GF-D8 (cell line): Measurements from ENCODE around the gene COPS7B.

Source experiments
- DNase-seq: peaks from one replicate; lab custom pipeline; 2025; lab: John Stamatoyannopoulos, UW

Gene COPS7B

GRCh38 chr2:231785822-231786176 lies 446 bp upstream of the COPS7B start:
- no peak for DNase-seq

- DNase-seq: no peak
These were observed 660 bp downstream of the COPS7B start for GRCh38 chr2:231786917-231787292.

GRCh38 chr2:231791107-231791506 lies 4.9 kb downstream of the COPS7B start:
- DNase-seq: no peak

GRCh38 chr2:231794383-231794782 lies 8.1 kb downstream of the COPS7B start:
- DNase-seq: no peak

- no peak for DNase-seq
These were observed 9.5 kb downstream of the COPS7B start for GRCh38 chr2:231795525-231796327.

DNA sequence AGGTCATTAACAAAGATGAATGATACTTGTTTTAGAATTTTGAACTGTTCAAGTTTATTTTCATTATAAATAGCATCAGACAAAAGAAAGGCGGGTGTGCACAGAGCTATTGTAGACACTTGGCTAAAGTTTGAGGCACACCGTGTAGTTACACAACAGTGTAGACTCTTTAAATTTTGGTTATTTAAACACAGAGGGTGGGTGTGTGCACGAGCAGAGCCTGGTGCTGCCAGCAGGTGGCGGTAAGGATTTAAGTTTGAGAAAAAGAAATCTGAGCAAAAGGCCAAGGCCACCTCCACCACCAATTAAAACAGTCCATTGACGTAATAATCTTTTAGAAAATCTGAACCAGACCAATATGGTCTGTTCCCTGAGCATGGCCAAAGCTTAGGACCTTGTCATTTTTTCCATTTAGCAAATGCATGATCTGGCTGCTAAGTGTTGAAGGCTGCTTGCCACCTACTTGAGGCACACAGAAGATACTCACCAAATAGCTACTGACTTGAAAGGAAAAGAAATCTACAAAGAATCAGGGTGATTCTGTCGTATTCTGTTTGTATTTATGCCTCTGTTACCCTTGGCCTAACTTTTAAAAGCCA lies 14.3 kb downstream of the COPS7B start:
- no peak for DNase-seq

GRCh38 chr2:231803501-231804138 lies 17.4 kb downstream of the COPS7B start:
- no peak for DNase-seq

DNA sequence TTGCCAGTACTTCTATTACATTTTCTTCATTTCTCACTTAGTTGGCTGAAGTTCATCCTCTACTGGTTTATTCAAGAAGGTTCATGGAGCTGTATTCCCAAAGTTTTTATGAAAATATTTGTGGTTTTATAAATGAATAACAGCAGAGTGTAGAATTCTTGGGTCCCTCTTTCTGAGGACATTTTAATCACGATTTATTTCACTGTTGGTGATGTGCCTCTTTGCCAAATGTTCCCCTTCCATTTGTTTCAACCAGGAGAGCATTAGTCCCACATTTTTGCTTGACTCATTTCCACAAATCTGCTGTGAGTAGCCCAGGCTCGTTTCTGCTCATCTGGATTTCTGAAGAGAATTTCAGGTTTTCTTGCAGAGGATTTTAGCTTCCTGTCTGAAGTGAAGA lies 20.8 kb downstream of the COPS7B start:
- DNase-seq: no peak

DNA sequence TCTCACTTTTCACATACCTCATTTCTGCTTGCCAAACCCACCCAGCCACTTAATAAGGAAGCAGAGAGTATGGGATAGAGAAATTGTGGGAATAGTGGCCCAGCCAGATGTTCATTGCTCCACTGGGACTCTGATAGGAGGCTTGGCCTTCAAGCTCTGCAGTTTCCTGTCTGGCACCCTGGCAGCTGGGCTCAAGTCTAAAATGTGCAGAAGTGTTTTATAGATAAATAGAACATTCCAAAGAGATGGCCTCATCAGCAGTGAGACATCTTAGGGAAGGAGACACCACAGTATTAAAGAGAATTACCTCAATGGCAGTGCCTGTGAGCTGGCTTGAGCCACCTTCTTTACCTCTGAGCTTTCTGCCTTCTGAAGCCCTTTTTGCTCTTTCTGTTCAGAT lies 24.7 kb downstream of the COPS7B start:
- DNase-seq: no peak

DNA sequence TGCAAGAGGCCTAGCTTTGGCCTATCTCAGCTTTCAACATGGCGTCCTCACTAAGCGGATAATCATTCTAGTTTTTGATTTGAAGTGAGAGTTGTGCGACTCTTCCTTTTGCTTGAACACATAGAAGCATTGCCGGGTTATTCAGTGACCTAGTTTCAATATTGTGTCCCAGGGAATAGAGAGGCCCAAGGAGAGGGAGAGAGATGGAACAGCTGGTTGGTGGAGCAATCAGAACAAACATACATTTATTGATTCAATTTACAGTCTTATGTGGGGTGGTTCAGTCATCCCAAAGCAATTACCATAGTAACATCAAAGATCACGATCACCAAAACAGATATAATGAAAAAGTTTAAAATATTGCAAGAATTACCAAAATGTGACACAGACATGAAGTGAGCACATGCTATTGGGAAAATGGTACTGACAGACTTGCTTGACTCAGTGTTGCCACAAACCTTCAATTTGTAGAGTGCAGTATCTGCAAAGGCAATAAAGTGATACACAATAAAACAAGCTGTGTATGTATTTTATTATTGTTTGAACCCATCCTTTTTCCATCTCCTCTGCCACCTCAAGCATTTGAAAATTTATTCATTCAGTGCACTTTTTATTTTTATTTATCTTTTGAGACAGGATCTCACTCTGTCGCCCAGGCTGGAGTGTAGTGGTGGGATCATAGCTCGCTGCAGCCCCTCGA lies 30.2 kb downstream of the COPS7B start:
- no peak for DNase-seq

DNA sequence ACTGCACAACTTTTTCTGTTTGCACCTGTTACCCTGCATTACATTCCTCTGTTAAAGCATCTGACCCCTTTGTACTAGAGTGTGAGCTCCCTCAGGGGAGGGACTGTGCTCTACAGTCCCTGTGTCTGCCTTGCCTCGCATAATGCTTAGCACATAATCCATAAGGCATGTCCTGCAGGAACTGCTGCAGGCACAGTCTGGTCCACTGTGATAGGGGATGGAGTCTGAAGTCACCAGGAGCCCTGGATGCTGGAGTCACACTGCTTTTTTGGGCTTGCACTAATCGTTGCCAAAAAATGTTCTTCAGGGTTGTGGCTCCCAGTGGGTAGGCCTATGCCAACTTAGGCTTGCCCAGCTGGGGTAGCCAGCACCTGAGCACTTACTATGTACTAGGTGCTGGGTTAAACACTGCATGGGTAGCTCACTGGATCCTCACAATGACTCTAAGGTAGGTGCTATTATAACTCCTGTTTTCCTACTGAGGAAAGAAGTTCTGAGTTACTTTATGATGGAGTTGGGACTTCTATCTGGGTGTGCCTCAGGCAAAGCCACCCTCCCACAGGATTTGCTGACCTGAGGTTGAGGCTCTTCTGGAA lies 33.3 kb downstream of the COPS7B start:
- no peak for DNase-seq

DNA sequence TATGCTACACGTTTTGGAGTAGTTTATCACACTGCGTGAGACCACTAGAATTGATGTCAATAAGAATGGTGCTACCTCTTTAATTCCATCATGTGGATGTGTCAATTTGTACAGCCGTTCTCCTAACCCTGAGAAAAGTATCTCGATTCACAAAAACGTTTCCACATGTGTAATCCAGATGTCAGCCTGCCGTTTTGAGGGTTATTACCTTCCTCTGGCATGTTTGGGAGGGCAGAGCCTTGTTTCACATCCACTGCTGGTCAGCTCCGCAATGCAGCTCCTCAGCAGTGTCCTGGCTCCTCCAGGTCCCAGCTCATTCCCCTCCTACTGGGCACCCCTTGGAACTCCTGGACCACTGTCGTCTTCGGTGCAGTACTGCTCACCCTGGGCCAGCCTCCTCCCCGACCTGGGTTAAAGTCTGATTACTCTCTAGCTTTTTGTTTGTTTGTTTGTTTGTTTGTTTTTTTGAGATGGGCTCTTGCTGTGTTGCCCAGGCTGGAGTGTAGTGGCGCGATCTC lies 34.6 kb downstream of the COPS7B start:
- DNase-seq: no peak

GRCh38 chr2:231821908-231822307 lies 35.7 kb downstream of the COPS7B start:
- DNase-seq: no peak

- no peak for DNase-seq
These were observed 66.9 kb downstream of the COPS7B start for GRCh38 chr2:231853105-231853504.

GRCh38 chr2:231854616-231855125 lies 68.4 kb downstream of the COPS7B start:
- DNase-seq: no peak

DNA sequence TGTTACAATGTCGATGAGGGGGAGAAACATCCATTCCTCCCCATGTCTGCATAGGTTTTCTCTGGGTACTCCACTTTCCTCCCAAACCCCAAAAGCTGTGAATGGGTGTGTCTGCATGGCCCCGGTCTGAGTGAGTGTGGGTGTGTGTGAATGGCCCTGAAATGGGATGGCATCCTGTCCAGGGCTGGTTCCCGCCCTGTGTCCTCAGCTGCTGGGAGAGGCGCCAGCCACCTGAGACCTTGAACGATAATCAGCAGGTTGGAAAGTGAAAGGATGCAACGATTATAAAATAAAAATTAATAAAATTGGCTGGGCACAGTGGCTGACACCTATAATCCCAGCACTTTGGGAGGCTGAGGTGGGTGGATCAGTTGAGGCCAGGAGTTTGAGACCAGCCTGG lies 70.7 kb downstream of the COPS7B start:
- no peak for DNase-seq
